NCI-H69 (cell line): Measurements from ENCODE around the gene BRD3.

ENCODE experiments used
- DNase-seq: peaks from one replicate; lab custom pipeline; 2025; lab: John Stamatoyannopoulos, UW

BRD3 gene

GRCh38 chr9:134054891-134055811 lies 12.7 kb downstream of the BRD3 start:
- DNase-seq = no peak

- no peak for DNase-seq
These were observed 13.7 kb downstream of the BRD3 start for GRCh38 chr9:134053941-134054761.

GRCh38 chr9:134053401-134053871 lies 14.4 kb downstream of the BRD3 start:
- DNase-seq = no peak

- no peak for DNase-seq
These were observed 14.9 kb downstream of the BRD3 start for GRCh38 chr9:134052941-134053340.

- DNase-seq = no peak
These were observed 15.3 kb downstream of the BRD3 start for GRCh38 chr9:134052491-134052890.

- DNase-seq = no peak
These were observed 16.5 kb downstream of the BRD3 start for GRCh38 chr9:134051319-134051718.

GRCh38 chr9:134050726-134051125 lies 17.1 kb downstream of the BRD3 start:
- DNase-seq = no peak

GRCh38 chr9:134049772-134050588 lies 17.8 kb downstream of the BRD3 start:
- DNase-seq = no peak

- no peak for DNase-seq
These were observed 18.6 kb downstream of the BRD3 start for GRCh38 chr9:134049236-134049635.

- no peak for DNase-seq
These were observed 19.3 kb downstream of the BRD3 start for GRCh38 chr9:134048582-134048968.

GRCh38 chr9:134047868-134048581 lies 19.8 kb downstream of the BRD3 start:
- no peak for DNase-seq

- DNase-seq = no peak
These were observed 20.7 kb downstream of the BRD3 start for GRCh38 chr9:134046894-134047681.

GRCh38 chr9:134045841-134046544 lies 21.8 kb downstream of the BRD3 start:
- DNase-seq = no peak

GRCh38 chr9:134044944-134045343 lies 22.9 kb downstream of the BRD3 start:
- DNase-seq = no peak

GRCh38 chr9:134043531-134043988 lies 24.3 kb downstream of the BRD3 start:
- DNase-seq = no peak

GRCh38 chr9:134041649-134041962 lies 26.2 kb downstream of the BRD3 start:
- DNase-seq = no peak

- DNase-seq = no peak
These were observed 26.8 kb downstream of the BRD3 start for GRCh38 chr9:134040781-134041648.

- no peak for DNase-seq
These were observed 27.7 kb downstream of the BRD3 start for GRCh38 chr9:134040176-134040565.
